ENCODE results near the gene AMH. TPM values are rescaled to one million over a fixed set of nuclear protein-coding genes. Genes with fewer than 3 reads are reported as not detected.

Gene AMH
- total and polyA plus RNA-seq, 2 of the 13 experiments (the other 11 are each of a cell fraction or from before 2014, with no cell fraction given): 0.03 to 0.18 TPM

GRCh38 chr19:2288338-2288817, 39.3 kb downstream of the AMH start (continued):
- TF ChIP-seq ZNF563 (CRISPR knock-in tag; IDR thresholded peaks at IDR 0.05) (0 out of 2 replicates have a peak, but pooled peaks have one; percentile 7), ZNF556 (CRISPR knock-in tag; IDR thresholded peaks at IDR 0.05; ENCODE audit: borderline replicate concordance) (0 out of 2 replicates have a peak, but pooled peaks have one; percentile 39), SOX5 (CRISPR knock-in tag; IDR thresholded peaks at IDR 0.05; ENCODE audit: borderline replicate concordance) (no peak), WIZ (CRISPR knock-in tag; IDR thresholded peaks at IDR 0.05) (no peak), ARHGAP35 (CRISPR knock-in tag; IDR thresholded peaks at IDR 0.05; ENCODE audit: borderline replicate concordance) (peak; percentile 61; the same call in 1 of the 2 replicates), ZFY (CRISPR knock-in tag; IDR thresholded peaks at IDR 0.05) (peak; percentile 50), SATB2 (CRISPR knock-in tag; IDR thresholded peaks at IDR 0.05) (no peak), SMARCE1 (IDR thresholded peaks at IDR 0.05; ENCODE audit: borderline replicate concordance) (no peak), HNF4G (IDR thresholded peaks at IDR 0.05; ENCODE audit: borderline replicate concordance, low read depth, low read length) (peak; percentile 49), HNF4G (CRISPR knock-in tag; IDR thresholded peaks at IDR 0.05; ENCODE audit: borderline replicate concordance, low read depth) (peak; percentile 33; the same call in 1 of the 2 replicates), SNAI1 (CRISPR knock-in tag; IDR thresholded peaks at IDR 0.05; ENCODE audit: borderline replicate concordance) (no peak), ZMAT3 (CRISPR knock-in tag; conservative IDR thresholded peaks at IDR 0.05) (no peak; the same call in 1 of the 2 replicates), SPEN (CRISPR knock-in tag; IDR thresholded peaks at IDR 0.05; ENCODE audit: low read depth) (peak; percentile 73; the same call in 1 of the 2 replicates), THRA (CRISPR knock-in tag; IDR thresholded peaks at IDR 0.05; ENCODE audit: borderline replicate concordance) (peak; percentile 19; the same call in 1 of the 2 replicates), ZNF605 (CRISPR knock-in tag; IDR thresholded peaks at IDR 0.05) (peak; percentile 85), ZNF430 (CRISPR knock-in tag; IDR thresholded peaks at IDR 0.05) (peak; percentile 80), GATAD2A (CRISPR knock-in tag; IDR thresholded peaks at IDR 0.05) (0 out of 2 replicates have a peak, but pooled peaks have one; percentile 43), ZNF607 (CRISPR knock-in tag; IDR thresholded peaks at IDR 0.05; ENCODE audit: borderline replicate concordance) (0 out of 2 replicates have a peak, but pooled peaks have one; percentile 53), ZSCAN21 (CRISPR knock-in tag; IDR thresholded peaks at IDR 0.05; ENCODE audit: borderline replicate concordance) (0 out of 2 replicates have a peak, but pooled peaks have one; percentile 33), TBX2 (CRISPR knock-in tag; IDR thresholded peaks at IDR 0.05; ENCODE audit: borderline replicate concordance) (peak; percentile 65)
- TF ChIP-seq, protein P1, sequence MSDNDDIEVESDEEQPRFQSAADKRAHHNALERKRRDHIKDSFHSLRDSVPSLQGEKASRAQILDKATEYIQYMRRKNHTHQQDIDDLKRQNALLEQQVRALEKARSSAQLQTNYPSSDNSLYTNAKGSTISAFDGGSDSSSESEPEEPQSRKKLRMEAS (IDR thresholded peaks at IDR 0.05): peak; percentile 84
- TF ChIP-seq, protein P2, sequence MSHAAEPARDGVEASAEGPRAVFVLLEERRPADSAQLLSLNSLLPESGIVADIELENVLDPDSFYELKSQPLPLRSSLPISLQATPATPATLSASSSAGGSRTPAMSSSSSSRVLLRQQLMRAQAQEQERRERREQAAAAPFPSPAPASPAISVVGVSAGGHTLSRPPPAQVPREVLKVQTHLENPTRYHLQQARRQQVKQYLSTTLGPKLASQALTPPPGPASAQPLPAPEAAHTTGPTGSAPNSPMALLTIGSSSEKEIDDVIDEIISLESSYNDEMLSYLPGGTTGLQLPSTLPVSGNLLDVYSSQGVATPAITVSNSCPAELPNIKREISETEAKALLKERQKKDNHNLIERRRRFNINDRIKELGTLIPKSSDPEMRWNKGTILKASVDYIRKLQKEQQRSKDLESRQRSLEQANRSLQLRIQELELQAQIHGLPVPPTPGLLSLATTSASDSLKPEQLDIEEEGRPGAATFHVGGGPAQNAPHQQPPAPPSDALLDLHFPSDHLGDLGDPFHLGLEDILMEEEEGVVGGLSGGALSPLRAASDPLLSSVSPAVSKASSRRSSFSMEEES (CRISPR knock-in tag; IDR thresholded peaks at IDR 0.05): 0 out of 2 replicates have a peak, but pooled peaks have one; percentile 42
- TF ChIP-seq, protein P3, sequence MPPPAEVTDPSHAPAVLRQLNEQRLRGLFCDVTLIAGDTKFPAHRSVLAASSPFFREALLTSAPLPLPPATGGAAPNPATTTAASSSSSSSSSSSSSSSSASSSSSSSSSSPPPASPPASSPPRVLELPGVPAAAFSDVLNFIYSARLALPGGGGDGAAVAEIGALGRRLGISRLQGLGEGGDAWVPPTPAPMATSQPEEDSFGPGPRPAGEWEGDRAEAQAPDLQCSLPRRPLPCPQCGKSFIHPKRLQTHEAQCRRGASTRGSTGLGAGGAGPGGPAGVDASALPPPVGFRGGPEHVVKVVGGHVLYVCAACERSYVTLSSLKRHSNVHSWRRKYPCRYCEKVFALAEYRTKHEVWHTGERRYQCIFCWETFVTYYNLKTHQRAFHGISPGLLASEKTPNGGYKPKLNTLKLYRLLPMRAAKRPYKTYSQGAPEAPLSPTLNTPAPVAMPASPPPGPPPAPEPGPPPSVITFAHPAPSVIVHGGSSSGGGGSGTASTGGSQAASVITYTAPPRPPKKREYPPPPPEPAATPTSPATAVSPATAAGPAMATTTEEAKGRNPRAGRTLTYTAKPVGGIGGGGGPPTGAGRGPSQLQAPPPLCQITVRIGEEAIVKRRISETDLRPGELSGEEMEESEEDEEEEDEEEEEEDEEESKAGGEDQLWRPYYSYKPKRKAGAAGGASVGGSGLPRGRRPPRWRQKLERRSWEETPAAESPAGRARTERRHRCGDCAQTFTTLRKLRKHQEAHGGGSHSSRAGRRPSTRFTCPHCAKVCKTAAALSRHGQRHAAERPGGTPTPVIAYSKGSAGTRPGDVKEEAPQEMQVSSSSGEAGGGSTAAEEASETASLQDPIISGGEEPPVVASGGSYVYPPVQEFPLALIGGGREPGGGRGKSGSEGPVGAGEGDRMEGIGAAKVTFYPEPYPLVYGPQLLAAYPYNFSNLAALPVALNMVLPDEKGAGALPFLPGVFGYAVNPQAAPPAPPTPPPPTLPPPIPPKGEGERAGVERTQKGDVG (CRISPR knock-in tag; IDR thresholded peaks at IDR 0.05; ENCODE audit: borderline replicate concordance): no peak

All from HepG2 (cell line).